GM12878 (cell line): ENCODE results near the gene TERB1. TPM values are rescaled to one million over a fixed set of nuclear protein-coding genes. Genes with fewer than 3 reads are reported as not detected.

Experiments
- ATAC-seq: fragments of 200-7000 bp; cut with Tn5 transposase; 3 replicates; pipeline ENCODE4 v1.9.1; 2020; ENCODE audit warnings: mild to moderate bottlenecking, moderate library complexity
- BruUV-seq: library from RNA; stranded (reverse); fragments of 400-500 nt; replicated peaks from 2 replicates; lab custom pipeline; 2021; lab: Mats Ljungman, UMichigan
- CTCF ChIA-PET: fragments of 300-600 bp; sonication (Branson Sonifier 250); formaldehyde crosslinking; extraction: SDS; loops from one replicate; lab custom pipeline; 2021; ENCODE audit warnings: inconsistent platforms; lab: Yijun Ruan, JAX
- POLR2A ChIA-PET: fragments of 350-600 bp; formaldehyde crosslinking; extraction: SDS; loops from one replicate; lab custom pipeline; 2021; ENCODE audit warnings: inconsistent platforms; lab: Charles Lee
- RAD21 ChIA-PET: fragments of 300-600 bp; sonication (Branson Sonifier 250); formaldehyde crosslinking; loops from one replicate; lab custom pipeline; 2023; ENCODE audit warnings: antibody characterized with exemption; ENCODE audit not compliant: unreplicated experiment; lab: Charles Lee
- SMC1A ChIA-PET: fragments of 300-600 bp; sonication (Branson Sonifier 250); formaldehyde crosslinking; loops from one replicate; lab custom pipeline; 2023; ENCODE audit not compliant: unreplicated experiment, uncharacterized antibody; lab: Charles Lee
- DNase-seq: peaks from one replicate; pipeline ENCODE4 v3.0.0-alpha.2; 2011; ENCODE audit warnings: low read depth, low spot score
- FAIRE-seq: peaks from 3 replicates; lab custom pipeline; 2011; peaks lifted over from hg19 to GRCh38; lab: Jason Lieb, UNC
- H2AFZ ChIP-seq: 2 replicates; pipeline ENCODE4 v1.6.0; 2011; ENCODE audit warnings: low read depth, low read length, control low read depth; ENCODE audit not compliant: control insufficient read depth
- H3K27ac ChIP-seq: 2 replicates; pipeline ENCODE4 v1.5.1; 2011; ENCODE audit warnings: control low read depth; ENCODE audit not compliant: control insufficient read depth, insufficient read depth
- H3K27me3 ChIP-seq, 2 experiments: replicated peaks in 1 of 2; 2 replicates each; pipeline versions ENCODE4 v1.6.0 to v1.6.1; 2011; ENCODE audit warnings: low read length in 1 of 2; ENCODE audit not compliant: control insufficient read depth in 2 of 2, insufficient read depth in 2 of 2
- H3K36me3 ChIP-seq, 2 experiments: 2 replicates each; pipeline ENCODE4 v1.5.1; 2011; ENCODE audit warnings: low read length in 1 of 2; ENCODE audit not compliant: control insufficient read depth in 2 of 2, insufficient read depth in 2 of 2
- H3K4me1 ChIP-seq: 2 replicates; pipeline ENCODE4 v1.6.1; 2011; ENCODE audit warnings: mild to moderate bottlenecking, low read length, moderate library complexity, mixed read lengths; ENCODE audit not compliant: control insufficient read depth, insufficient read depth
- H3K4me2 ChIP-seq: 2 replicates; pipeline ENCODE4 v1.6.0; 2011; ENCODE audit warnings: control low read depth; ENCODE audit not compliant: control insufficient read depth, insufficient read depth
- H3K4me3 ChIP-seq: fragments of 200-600 bp; sonication (generic); 2 replicates; pipeline ENCODE4 v1.5.1; 2016
- H3K79me2 ChIP-seq: 2 replicates; pipeline ENCODE4 v1.6.0; 2011; ENCODE audit warnings: low read length; ENCODE audit not compliant: control insufficient read depth, insufficient read depth
- H3K9ac ChIP-seq: 2 replicates; pipeline ENCODE4 v1.8.0; 2011; ENCODE audit warnings: low read length, control low read depth, mixed read lengths; ENCODE audit not compliant: control insufficient read depth, insufficient read depth
- H3K9me3 ChIP-seq: replicated peaks from 3 replicates; pipeline ENCODE4 v1.5.1; 2011; ENCODE audit warnings: mild to moderate bottlenecking, low read length; ENCODE audit not compliant: control insufficient read depth, insufficient read depth
- H4K20me1 ChIP-seq: 2 replicates; pipeline ENCODE4 v1.6.0; 2011; ENCODE audit not compliant: control insufficient read depth, insufficient read depth
- BHLHE40 ChIP-seq, 2 experiments: fragments of 450-650 bp in 1 of 2; IDR thresholded peaks; 2 replicates each; pipeline ENCODE4 v1.6.1; 2011 to 2017; ENCODE audit warnings: low read depth in 2 of 2, borderline replicate concordance in 1 of 2, improper control_type of control experiment in 1 of 2, low read length in 1 of 2, mild to moderate bottlenecking in 1 of 2
- CTCF ChIP-seq, 3 experiments: IDR thresholded peaks in 2 of 3; conservative IDR thresholded peaks in 1 of 3; 2 replicates each; pipeline ENCODE4 v1.5.1; 2011; ENCODE audit warnings: low read depth in 3 of 3, low read length in 3 of 3, mild to moderate bottlenecking in 3 of 3, control low read depth in 2 of 3, moderate library complexity in 2 of 3, inconsistent platforms in 1 of 3, mixed read lengths in 1 of 3; ENCODE audit not compliant: control insufficient read depth in 2 of 3, insufficient read depth in 1 of 3; ENCODE audit errors: extremely low read depth in 1 of 3
- IRF5 ChIP-seq: fragments of 450-650 bp; IDR thresholded peaks from 2 replicates; pipeline ENCODE4 v1.6.1; 2017; ENCODE audit warnings: borderline replicate concordance
- MEF2B ChIP-seq: fragments of 450-650 bp; IDR thresholded peaks from 2 replicates; pipeline ENCODE4 v1.6.1; 2018; ENCODE audit warnings: mild to moderate bottlenecking, moderate library complexity; ENCODE audit not compliant: partially characterized antibody, poor library complexity, severe bottlenecking
- NBN ChIP-seq: fragments of 450-650 bp; IDR thresholded peaks from 2 replicates; pipeline ENCODE4 v1.6.1; 2016
- NR2C1 ChIP-seq: fragments of 450-650 bp; IDR thresholded peaks from 2 replicates; pipeline ENCODE4 v1.6.1; 2017; ENCODE audit warnings: antibody characterized with exemption, mild to moderate bottlenecking, moderate library complexity
- PML ChIP-seq: IDR thresholded peaks from 2 replicates; pipeline ENCODE4 v1.6.1; 2012; ENCODE audit warnings: low read length, inconsistent platforms
- RAD21 ChIP-seq: IDR thresholded peaks from 2 replicates; pipeline ENCODE4 v1.6.1; 2011; ENCODE audit warnings: mild to moderate bottlenecking, low read depth, low read length, moderate library complexity; ENCODE audit not compliant: insufficient read depth
- TBL1XR1 ChIP-seq: IDR thresholded peaks from 2 replicates; pipeline ENCODE4 v1.6.1; 2012; ENCODE audit warnings: low read depth, low read length, improper control_type of control experiment
- WRNIP1 ChIP-seq: IDR thresholded peaks from 2 replicates; pipeline ENCODE4 v1.6.1; 2011; ENCODE audit warnings: low read depth, low read length, improper control_type of control experiment, borderline replicate concordance
- ZNF592 ChIP-seq: fragments of 450-650 bp; IDR thresholded peaks from 2 replicates; pipeline ENCODE4 v1.6.1; 2017; ENCODE audit warnings: mild to moderate bottlenecking, moderate library complexity
- WGBS: methylation state at CpG from one replicate; pipeline ENCODE4 v1.1.6; 2016; ENCODE audit warnings: low lambda C conversion rate; ENCODE audit not compliant: insufficient replicate concordance, insufficient coverage; ENCODE audit errors: missing lambda C conversion rate; 5-methylcytosine and 5-hydroxymethylcytosine counted together
- in situ Hi-C: fragments of 300-500 bp; cut with MboI; formaldehyde crosslinking; loops from 9 replicates; pipeline ENCODE4 v1.14.3; 2018; ENCODE audit warnings: mixed read lengths
- intact Hi-C: fragments of 100-400 bp; cut with micrococcal nuclease; formaldehyde crosslinking; loops from one replicate; pipeline ENCODE4 v1.14.2; 2022; ENCODE audit not compliant: unreplicated experiment
- polyA plus RNA-seq, 11 experiments: library from polyadenylated mRNA; depleted of rRNA in 4 of 11; unstranded in 6 of 11; stranded (reverse) in 5 of 11; fragments of >200 nt; fragmentation: Nextera tagmentation in 4 of 11; fragmentation: Illumina TruSeq in 1 of 11; extraction: Ambion mirVana in 4 of 11; extraction: Trizol in 1 of 11; gene quantifications; 1 replicate in 1 of 11; 2 replicates in 10 of 11; pipeline versions ENCODE4 v1.2.1 to v1.2.3, GENCODE V29; 2011 to 2016; ENCODE audit warnings: inconsistent platforms in 2 of 11, missing spikeins in 2 of 11, low read depth in 1 of 11
- total RNA-seq, 4 experiments: library from RNA; depleted of rRNA in 3 of 4; stranded (reverse); fragments of >200 nt in 3 of 4; fragmentation: Illumina TruSeq in 1 of 4; extraction: Trizol in 1 of 4; gene quantifications; 2 replicates each; pipeline versions ENCODE4 v1.2.1 to v1.2.3, GENCODE V29; 2013 to 2021

The TERB1 gene
- total and polyA plus RNA-seq, 10 of the 15 experiments (the other 5 are each of a cell fraction or from before 2014, with no cell fraction given): 0.03 to 0.10 (median 0.06) TPM; not detected in 7

GRCh38 chr16:66846266-66846665 lies 44.9 kb upstream of the TERB1 start (continued):
- TF ChIP-seq ZNF592 (no peak), MEF2B (no peak), TBL1XR1 (no peak)

GRCh38 chr16:66845791-66846221 lies 44.4 kb upstream of the TERB1 start:
- no peak overlapping the region for H3K27ac ChIP-seq
- ChIA-PET CTCF (interaction anchor here (0.7 to 10.4 kb wide), 6 partner anchors 10 to 195 kb away, joined by 3 to 73 read pairs (median 4); partner anchors contain the start of gene NAE1), RAD21 (interaction anchor here (1.0 to 1.4 kb wide), 2 partner anchors 17 to 22 kb away, joined by 3 read pairs; no protein-coding TSS in a partner anchor), POLR2A (no interaction called here), SMC1A (interaction anchor here (1.0 to 1.4 kb wide), 2 partner anchors 12 to 14 kb away, joined by 3 to 8 read pairs; partner anchors contain the start of gene NAE1)
- H3K4me2 ChIP-seq: no peak overlapping the region
- no peaks in the 10 kb centered on the region for H4K20me1 ChIP-seq
- no peaks in the 10 kb centered on the region for H3K36me3 ChIP-seq
- 3% methylated on average over 9 of the region's 9 CpGs for WGBS
- H3K9me3 ChIP-seq: no peaks in the 10 kb centered on the region
- peaks cover 5% of the 10 kb centered on the region; the same call in 1 of the 2 replicates for H3K4me1 ChIP-seq
- intact Hi-C loops: no loop called here
- FAIRE-seq: no peak
- H3K27me3 ChIP-seq: peaks cover 4 to 10% of the 10 kb centered on the region in 2 experiments; a peak in 3 of 4 replicates
- DNase-seq: no peak
- ATAC-seq: no peak
- H3K79me2 ChIP-seq: no peaks in the 10 kb centered on the region
- H3K9ac ChIP-seq: no peak overlapping the region
- H2AFZ ChIP-seq: no peak overlapping the region
- H3K4me3 ChIP-seq: no peak overlapping the region
- in situ Hi-C loops: no loop called here
- no TSS peak for BruUV-seq
- TF ChIP-seq CTCF (IDR thresholded peaks at IDR 0.05 in 2 of 3, conservative IDR thresholded peaks at IDR 0.05 in 1 of 3; ENCODE audit: control insufficient read depth in 2 of 3, extremely low read depth in 1 of 3, insufficient read depth in 1 of 3, low read depth in 3 of 3, low read length in 3 of 3) (no peak), RAD21 (no peak), WRNIP1 (no peak), IRF5 (no peak), PML (no peak), BHLHE40 (IDR thresholded peaks at IDR 0.05; ENCODE audit: borderline replicate concordance in 1 of 2, low read depth in 2 of 2, low read length in 1 of 2) (no peak), NBN (no peak), NR2C1 (no peak)
